ENCODE measurements around the gene PTPRJ. TPM values are rescaled to one million over a fixed set of nuclear protein-coding genes. Genes with fewer than 3 reads are reported as not detected.
"Not testable (repeated sequence)": the region's sequence is repeated elsewhere in the genome, so short reads cannot be mapped to it uniquely, and the experiment has no call there.

The PTPRJ gene
- total RNA-seq, 2 donors from 2014 or later: 60.7 to 83.3 TPM

DNA sequence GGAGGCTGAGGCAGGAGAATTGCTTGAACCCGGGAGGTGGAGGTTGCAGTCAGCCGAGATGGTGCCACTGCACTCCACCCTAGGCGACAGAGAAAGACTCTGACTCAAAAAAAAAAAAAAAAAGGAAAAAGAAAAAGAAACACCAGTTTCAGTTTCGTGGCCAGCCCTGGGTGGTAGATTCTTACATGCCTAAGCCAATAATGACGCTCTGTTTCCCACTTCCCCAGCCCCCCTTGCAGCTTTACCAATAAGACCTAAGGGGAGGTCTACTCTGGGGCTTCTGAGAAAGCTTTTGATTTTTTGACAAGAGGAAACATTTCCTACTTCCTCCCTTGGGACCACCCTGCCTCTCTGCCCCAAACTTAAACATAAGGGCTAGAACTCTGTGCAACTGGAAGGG is 30.0 kb upstream of the PTPRJ start:
- Mint-ChIP-seq H3K9me3 (no peaks in the 10 kb centered on the region), H3K27ac (peak overlapping the region; percentile 69 to 70), H3K4me3 (peak overlapping the region; percentile 52), H3K4me1 (ENCODE audit: low read depth in 2 of 2) (peaks cover 34 to 39% of the 10 kb centered on the region in 2 donors), H3K27me3 (no peaks in the 10 kb centered on the region), H3K36me3 (no peaks in the 10 kb centered on the region)
- ATAC-seq: peak; percentile 84 to 85
- DNase-seq (ENCODE audit: low spot score): peak; percentile 68

DNA sequence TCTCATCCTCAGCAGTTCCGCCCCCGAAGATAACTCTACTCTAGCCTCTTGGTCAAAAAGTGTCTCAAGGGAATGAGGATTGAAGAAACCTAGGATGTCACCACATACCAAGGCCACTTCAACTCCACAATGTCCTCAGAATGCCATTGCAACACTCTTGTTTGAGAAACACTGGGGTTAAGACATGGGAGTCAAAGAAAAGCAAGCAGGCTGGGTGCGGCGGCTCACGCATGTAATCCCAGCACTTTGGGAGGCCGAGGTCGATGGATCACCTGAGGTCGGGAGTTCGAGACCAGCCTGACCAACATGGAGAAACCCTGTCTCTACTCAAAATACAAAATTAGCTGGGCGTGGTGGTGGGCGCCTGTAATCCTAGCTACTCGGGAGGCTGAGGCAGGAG is 28.9 kb upstream of the PTPRJ start:
- not testable (repeated sequence) for H3K4me3 Mint-ChIP-seq; DNase-seq (ENCODE audit: low spot score); H3K36me3 Mint-ChIP-seq; H3K9me3 Mint-ChIP-seq; ATAC-seq; H3K27me3 Mint-ChIP-seq
- Mint-ChIP-seq H3K4me1 (ENCODE audit: low read depth in 2 of 2) (peaks cover 31 to 35% of the 10 kb centered on the region in 2 donors), H3K27ac (peak overlapping the region; percentile 69 to 70)

DNA sequence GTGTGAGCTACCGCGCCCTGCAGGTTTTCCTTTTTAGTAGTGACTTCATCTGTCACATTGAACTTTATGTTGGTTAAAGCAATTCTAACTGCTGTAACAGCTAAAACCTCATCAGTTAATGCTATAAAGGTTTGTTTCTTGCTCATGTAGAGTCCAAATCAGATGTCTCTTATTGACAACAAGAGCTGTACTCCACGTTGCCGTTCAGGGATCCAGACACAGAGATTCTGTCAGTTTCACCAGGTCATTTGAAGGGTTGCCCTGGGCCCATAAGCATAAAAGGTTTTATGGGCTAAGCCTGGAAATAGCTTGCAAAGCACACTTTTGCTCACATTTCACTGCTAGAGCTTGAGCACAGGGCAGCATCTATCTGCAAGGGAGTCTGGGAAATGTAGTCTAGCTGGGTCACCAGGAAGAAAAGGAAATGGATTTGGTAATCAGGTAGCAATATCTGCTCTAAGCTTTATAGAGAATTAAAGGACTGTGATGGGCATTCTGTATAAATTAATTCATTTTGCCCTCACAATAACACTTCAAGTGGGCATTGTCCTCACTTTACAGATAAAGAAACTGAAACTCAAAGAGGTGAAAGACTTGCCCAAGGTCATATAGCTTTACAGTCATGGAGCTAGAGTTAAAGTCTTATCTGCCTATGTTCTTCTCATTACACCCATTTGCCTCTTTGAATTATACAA is 25.2 kb upstream of the PTPRJ start:
- H3K27me3 Mint-ChIP-seq: no peaks in the 10 kb centered on the region

DNA sequence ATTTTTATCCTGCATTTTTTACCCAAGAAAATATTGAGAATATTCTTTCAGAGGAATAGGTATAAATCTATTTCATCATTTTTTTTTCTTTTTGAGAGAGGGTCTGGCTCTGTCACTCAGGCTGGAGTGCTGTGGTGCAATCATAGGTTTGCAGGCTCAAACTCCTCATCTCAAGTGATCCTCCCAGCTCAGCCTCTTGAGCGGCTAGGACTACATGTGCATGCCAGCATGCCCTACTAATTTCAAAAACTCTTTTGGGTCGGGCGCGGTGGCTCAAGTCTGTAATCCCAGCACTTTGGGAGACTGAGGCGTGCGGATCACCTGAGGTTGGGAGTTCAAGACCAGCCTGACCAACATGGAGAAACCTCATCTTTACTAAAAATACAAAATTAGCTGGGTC is 20.3 kb upstream of the PTPRJ start:
- Mint-ChIP-seq H3K27ac (no peak overlapping the region), H3K36me3 (no peaks in the 10 kb centered on the region), H3K27me3 (no peaks in the 10 kb centered on the region), H3K4me1 (ENCODE audit: low read depth in 2 of 2) (peaks cover 8 to 15% of the 10 kb centered on the region in 2 donors), H3K9me3 (no peaks in the 10 kb centered on the region), H3K4me3 (no peak overlapping the region)
- DNase-seq (ENCODE audit: low spot score) (no peak), ATAC-seq (no peak)

More for the DNA sequence above, 25.2 kb upstream of the PTPRJ start:
- H3K4me3 Mint-ChIP-seq: no peak overlapping the region
- H3K27ac Mint-ChIP-seq: peak overlapping the region in 1 of 2 donors; percentile 67
- ATAC-seq (peak in 1 of 2 donors; percentile 69), DNase-seq (ENCODE audit: low spot score) (no peak)
- no peaks in the 10 kb centered on the region for H3K36me3 Mint-ChIP-seq
- H3K4me1 Mint-ChIP-seq (ENCODE audit: low read depth in 2 of 2): peaks cover 15 to 16% of the 10 kb centered on the region in 2 donors
- no peaks in the 10 kb centered on the region for H3K9me3 Mint-ChIP-seq

DNA sequence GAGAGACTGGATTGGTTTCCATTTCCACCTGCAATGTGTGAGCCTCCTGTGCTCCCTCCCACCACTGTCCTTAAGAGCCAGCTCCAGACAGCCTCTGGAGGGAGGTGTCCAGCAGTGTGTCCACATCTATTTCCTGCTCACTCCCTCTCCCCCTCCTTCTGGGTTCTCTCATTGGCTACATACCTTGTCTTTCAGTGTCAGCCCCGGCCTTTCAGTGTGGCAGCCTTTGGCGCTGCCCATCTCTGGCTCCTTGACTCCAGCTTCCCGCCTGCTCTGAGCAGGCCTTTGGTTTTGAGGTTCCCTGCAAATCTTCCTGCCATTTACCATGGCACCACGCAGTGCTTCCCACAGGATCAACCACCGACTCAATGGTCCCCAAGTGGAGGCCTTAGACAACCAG is 19.0 kb upstream of the PTPRJ start:
- no peaks in the 10 kb centered on the region for H3K9me3 Mint-ChIP-seq
- ATAC-seq: no peak
- no peak for DNase-seq (ENCODE audit: low spot score)
- no peaks in the 10 kb centered on the region for H3K36me3 Mint-ChIP-seq
- no peak overlapping the region for H3K27ac Mint-ChIP-seq
- H3K27me3 Mint-ChIP-seq: no peaks in the 10 kb centered on the region
- H3K4me3 Mint-ChIP-seq: no peak overlapping the region
- peaks cover 0 to 8% of the 10 kb centered on the region in 2 donors for H3K4me1 Mint-ChIP-seq (ENCODE audit: low read depth in 2 of 2)

DNA sequence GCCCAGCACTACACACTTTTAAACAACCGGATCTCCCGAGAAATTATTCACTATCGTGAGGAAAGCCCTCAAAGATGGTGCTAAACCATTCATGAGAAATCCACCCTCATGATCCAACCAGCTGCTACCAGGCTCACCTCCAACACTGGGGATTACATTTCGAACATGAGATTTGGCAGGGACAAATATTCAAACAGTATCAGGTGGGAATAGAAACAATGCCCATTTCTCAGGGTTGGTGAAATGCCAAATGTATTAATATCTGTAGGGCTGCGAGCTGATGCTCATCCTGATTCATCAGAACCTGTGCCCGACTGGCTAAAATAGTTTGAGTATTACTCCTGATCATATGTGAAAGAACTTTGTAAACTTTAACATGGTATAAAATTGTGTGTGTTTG is 15.8 kb upstream of the PTPRJ start:
- ATAC-seq (no peak), DNase-seq (ENCODE audit: low spot score) (no peak)
- Mint-ChIP-seq H3K27ac (no peak overlapping the region), H3K4me1 (ENCODE audit: low read depth in 2 of 2) (peaks cover 0 to 8% of the 10 kb centered on the region in 2 donors), H3K4me3 (no peak overlapping the region), H3K36me3 (no peaks in the 10 kb centered on the region), H3K27me3 (no peaks in the 10 kb centered on the region), H3K9me3 (no peaks in the 10 kb centered on the region)

DNA sequence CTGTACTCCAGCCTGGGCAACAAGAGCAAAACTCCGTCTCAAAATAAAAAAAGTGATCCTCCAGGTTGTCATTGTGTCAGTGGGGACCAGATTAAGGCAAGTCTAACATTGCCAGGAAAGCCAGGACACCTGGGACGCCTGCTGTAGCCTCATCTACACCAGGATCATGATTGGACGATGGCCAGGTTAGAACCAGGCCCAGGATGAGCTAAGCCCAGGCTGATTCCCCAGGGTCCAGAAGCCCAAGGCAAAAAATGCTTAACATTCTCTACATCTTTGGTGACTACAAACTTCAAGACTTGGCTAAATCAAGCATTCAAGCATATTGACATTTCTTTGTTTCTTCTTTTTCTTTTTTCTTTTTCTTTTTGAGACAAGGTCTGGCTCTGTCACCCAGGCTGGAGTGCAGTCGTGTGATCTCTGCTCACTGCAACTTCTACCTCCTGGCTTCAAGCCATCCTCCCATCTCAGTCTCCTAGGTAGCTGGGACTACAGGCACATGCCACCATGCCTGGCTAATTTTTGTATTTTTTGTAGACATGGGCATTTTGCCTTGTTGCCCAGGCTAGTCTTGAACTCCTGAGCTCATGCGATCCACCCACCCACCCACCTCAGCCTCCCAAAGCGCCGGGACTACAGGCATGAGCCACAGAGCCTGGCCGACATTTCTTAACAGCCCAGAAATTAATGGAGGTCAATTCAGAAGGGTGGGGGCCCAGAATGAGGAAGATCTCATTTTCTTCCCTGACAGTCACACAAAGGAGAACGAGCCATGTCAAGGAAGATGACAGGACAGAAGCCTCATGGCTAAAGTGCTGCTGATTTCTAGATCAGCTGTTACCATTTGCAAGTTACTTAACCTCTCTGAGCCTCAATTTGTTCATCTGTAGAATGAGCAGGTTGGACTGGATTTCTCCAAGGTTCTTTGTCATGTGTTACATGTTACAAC is 12.5 kb upstream of the PTPRJ start:
- H3K27ac Mint-ChIP-seq: no peak overlapping the region
- H3K36me3 Mint-ChIP-seq: no peaks in the 10 kb centered on the region
- ATAC-seq: no peak

DNA sequence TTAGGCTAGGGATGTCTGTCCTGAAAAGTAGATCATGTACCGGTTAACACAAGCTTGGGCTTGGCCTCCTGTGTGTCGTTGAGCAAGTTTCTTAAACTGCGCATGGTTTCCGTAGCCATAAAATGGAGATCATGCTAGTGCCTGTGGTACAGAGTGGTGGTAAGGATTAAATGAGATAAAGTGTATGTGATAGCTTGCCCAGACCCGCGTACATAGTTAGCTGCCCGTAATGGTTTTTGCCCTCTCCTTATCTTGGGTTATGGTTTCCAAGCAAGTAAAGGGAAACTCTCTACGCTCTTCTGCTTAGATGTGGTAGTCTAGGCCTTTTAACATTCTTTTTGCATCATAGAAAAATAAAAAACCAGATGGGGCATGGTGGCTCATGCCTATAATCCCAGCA is 11.0 kb upstream of the PTPRJ start:
- peaks cover 3 to 6% of the 10 kb centered on the region in 2 donors for H3K4me1 Mint-ChIP-seq (ENCODE audit: low read depth in 2 of 2)
- peak overlapping the region in 1 of 2 donors; percentile 58 for H3K27ac Mint-ChIP-seq

More for the DNA sequence above, 12.5 kb upstream of the PTPRJ start:
- Mint-ChIP-seq H3K4me3 (no peak overlapping the region), H3K27me3 (no peaks in the 10 kb centered on the region), H3K4me1 (ENCODE audit: low read depth in 2 of 2) (peaks cover 0 to 3% of the 10 kb centered on the region in 2 donors), H3K9me3 (no peaks in the 10 kb centered on the region)
- DNase-seq (ENCODE audit: low spot score): no peak

DNA sequence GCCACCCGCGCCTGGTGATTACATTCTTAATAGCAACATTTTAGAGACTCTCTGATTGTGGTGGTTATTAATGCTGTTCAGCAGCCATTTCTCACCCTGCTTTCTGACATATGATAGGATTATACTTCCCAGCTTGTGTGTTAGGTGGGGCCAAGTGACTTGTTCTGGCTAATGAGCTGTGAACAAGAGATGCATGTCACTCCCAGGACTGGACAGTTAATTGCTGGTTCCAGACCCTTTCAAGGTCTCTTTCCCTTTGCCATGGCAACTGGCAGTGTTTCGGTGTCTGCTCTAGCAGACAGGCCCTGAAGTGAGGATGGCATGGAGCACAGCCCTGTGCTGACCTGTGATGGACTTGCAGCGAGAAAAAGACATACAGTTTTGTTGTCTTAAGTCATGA is 8.9 kb upstream of the PTPRJ start:
- H3K36me3 Mint-ChIP-seq: no peaks in the 10 kb centered on the region
- ATAC-seq: no peak
- no peak overlapping the region for H3K4me3 Mint-ChIP-seq

More for the DNA sequence above, 11.0 kb upstream of the PTPRJ start:
- Mint-ChIP-seq H3K9me3 (no peaks in the 10 kb centered on the region), H3K4me3 (no peak overlapping the region), H3K36me3 (no peaks in the 10 kb centered on the region), H3K27me3 (no peaks in the 10 kb centered on the region)
- ATAC-seq (no peak), DNase-seq (ENCODE audit: low spot score) (no peak)

DNA sequence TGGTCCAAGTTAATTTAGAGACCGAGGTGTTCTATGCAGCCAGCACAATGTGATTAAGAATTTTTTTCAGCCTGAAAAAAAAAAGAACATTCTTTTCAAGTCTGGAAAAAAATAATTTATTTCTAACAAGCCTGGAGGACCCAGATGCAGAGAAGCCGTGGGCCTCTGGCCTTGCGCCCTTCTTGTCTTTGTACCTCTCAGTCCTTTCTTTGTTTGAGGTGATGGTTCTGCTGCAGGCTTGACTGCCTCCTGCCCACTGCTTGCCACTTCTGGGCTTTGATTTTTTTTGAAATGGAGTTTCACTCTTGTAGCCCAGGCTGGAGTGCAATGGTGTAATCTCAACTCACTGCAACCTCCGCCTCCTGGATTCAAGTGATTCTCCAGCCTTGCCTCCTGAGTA is 7.2 kb upstream of the PTPRJ start:
- no peak for DNase-seq (ENCODE audit: low spot score)
- Mint-ChIP-seq H3K27ac (no peak overlapping the region), H3K36me3 (no peaks in the 10 kb centered on the region), H3K4me3 (no peak overlapping the region), H3K4me1 (ENCODE audit: low read depth in 2 of 2) (peaks cover 7 to 9% of the 10 kb centered on the region in 2 donors), H3K9me3 (no peaks in the 10 kb centered on the region), H3K27me3 (no peaks in the 10 kb centered on the region)
- no peak for ATAC-seq

More for the DNA sequence above, 8.9 kb upstream of the PTPRJ start:
- Mint-ChIP-seq H3K9me3 (no peaks in the 10 kb centered on the region), H3K27ac (peak overlapping the region in 1 of 2 donors; percentile 45), H3K4me1 (ENCODE audit: low read depth in 2 of 2) (peaks cover 7 to 9% of the 10 kb centered on the region in 2 donors), H3K27me3 (no peaks in the 10 kb centered on the region)
- no peak for DNase-seq (ENCODE audit: low spot score)

DNA sequence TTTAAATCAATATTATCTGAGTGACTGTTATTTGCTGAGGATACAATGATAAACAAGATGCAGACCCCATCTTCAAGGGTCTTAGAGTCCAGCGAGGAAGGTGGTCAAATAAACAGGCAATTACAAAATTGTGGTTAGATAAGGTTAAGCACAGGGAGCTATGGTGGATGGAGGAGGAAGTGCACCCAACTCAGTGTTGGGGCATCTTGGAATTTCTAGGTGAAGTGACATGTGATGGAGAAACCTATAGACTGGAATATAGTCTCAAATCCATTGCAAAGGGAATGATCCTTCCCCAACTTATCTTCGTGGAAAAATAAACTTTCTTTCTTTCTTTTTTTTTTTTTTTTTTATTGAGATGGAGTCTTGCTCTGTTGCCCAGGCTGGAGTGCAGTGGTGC is 3.4 kb upstream of the PTPRJ start:
- Mint-ChIP-seq H3K4me1 (ENCODE audit: low read depth in 2 of 2) (peaks cover 18 to 19% of the 10 kb centered on the region in 2 donors), H3K4me3 (no peak overlapping the region), H3K27ac (no peak overlapping the region), H3K9me3 (no peaks in the 10 kb centered on the region), H3K27me3 (no peaks in the 10 kb centered on the region), H3K36me3 (no peaks in the 10 kb centered on the region)
- DNase-seq (ENCODE audit: low spot score) (no peak), ATAC-seq (no peak)

DNA sequence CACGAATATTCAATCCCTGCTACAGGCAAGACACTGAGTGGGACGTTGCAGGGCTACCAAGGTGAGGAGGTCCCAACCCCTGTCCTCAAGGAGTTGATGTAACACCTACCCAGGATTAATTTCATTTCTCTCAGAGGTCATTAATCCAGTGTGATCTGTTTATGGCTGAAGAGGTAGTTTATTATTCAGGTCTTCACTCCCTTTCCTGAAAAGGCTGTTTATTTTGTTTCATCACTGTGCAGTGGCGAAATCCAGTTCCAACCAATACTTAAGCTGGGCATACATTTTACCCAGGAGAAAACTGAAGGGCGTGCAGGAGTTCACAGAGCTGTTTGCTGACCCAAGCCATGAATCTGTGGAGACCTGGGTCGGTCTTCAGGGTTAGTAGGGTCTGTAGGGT is 2.7 kb upstream of the PTPRJ start:
- Mint-ChIP-seq H3K27me3 (no peaks in the 10 kb centered on the region), H3K4me3 (no peak overlapping the region), H3K9me3 (no peaks in the 10 kb centered on the region), H3K4me1 (ENCODE audit: low read depth in 2 of 2) (peaks cover 21 to 23% of the 10 kb centered on the region in 2 donors), H3K36me3 (peaks cover under 1% of the 10 kb centered on the region), H3K27ac (peak overlapping the region in 1 of 2 donors; percentile 60)
- DNase-seq (ENCODE audit: low spot score) (no peak), ATAC-seq (no peak)

DNA sequence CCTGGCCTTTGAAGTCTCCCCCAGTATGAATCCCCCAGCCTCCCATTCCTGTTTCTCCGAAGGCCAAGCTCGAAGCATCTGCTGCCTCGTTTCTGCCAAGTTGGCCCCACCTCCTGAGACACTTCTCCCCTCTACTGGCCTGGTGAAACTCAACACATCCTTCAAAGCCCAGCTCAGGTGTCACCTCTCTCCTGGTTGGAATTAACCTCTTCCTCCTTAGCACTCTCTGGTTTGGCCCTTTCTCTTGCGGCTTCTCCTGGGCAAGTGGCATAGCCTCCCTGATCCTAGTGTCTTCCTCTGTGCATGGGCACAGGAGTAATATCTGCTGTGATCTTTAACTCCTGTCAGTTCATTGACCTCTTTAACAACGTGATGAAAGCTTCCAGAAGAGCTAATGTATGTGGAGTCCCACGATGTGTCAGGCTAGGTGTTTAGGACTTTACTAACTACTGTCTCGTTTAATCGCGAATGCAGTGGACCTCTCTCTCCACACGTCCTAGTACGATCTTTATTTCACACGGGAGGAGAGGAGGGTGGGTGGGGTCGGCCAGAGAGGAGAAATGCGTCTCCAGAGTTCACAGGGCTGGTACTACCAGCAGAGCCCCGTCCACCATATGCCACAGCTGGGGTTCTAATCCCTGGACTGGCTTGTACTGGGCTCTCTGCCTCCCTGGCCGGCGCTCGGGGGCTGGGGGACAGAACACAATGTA is 826 bp upstream of the PTPRJ start:
- ATAC-seq: no peak
- DNase-seq (ENCODE audit: low spot score): no peak
- peak overlapping the region; percentile 45 to 84 for H3K27ac Mint-ChIP-seq
- peaks cover 32% of the 10 kb centered on the region in 2 donors for H3K4me1 Mint-ChIP-seq (ENCODE audit: low read depth in 2 of 2)
- H3K9me3 Mint-ChIP-seq: no peaks in the 10 kb centered on the region
- H3K4me3 Mint-ChIP-seq: peak overlapping the region; percentile 53
- peaks cover 10% of the 10 kb centered on the region for H3K36me3 Mint-ChIP-seq
- no peaks in the 10 kb centered on the region for H3K27me3 Mint-ChIP-seq
